HG03066 (cell line): ENCODE data around the gene VPS13A.
"Not testable (repeated sequence)": the region's sequence is repeated elsewhere in the genome, so short reads cannot be mapped to it uniquely, and the experiment has no call there.

Experiments used
- ATAC-seq: cut with Tn5 transposase; IDR thresholded peaks from one replicate; pipeline ENCODE4 v1.9.1; 2021; ENCODE audit warnings: low read depth; ENCODE audit not compliant: unreplicated experiment

Gene VPS13A

GRCh38 chr9:77291714-77292113 is 114.4 kb downstream of the VPS13A start:
- no peak for ATAC-seq

DNA sequence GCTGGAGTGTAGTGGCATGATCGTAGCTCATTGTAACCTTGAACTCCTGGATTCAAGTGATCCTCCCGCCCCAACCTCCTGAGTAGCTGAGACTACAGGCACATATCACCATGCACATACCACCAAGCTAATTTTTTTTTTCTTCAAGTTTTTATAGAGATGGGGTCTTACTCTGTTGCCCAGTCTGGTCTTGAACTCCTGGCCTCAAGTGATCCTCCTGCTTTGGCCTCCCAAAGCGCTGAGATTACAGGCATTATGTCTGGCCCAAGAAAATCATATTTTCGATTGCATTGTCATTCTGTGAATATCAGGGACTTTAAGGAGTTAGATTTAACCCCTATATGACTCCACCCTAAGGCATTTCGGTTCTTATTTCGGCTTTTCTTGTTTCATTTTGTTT is 116.6 kb downstream of the VPS13A start:
- ATAC-seq, result no peak

DNA sequence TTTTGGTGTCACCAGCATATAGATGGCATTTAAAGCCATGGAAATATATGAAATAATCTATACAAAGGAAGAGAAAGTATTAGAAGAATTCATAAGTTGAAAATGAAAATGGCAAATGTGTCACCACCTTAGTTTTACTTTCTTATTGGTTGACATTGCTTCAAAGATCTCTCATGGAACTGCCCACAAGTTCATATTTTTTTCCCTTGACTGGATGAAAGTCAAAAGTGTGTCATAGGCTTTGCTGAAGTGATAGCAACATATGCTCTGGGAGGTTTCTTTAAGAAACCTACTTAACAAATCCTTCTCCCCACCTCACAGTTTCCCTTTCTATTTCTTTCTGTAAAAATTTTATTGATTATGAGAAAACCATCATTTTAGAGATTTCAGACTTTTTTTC is 127.2 kb downstream of the VPS13A start:
- no peak for ATAC-seq

GRCh38 chr9:77305622-77306400 is 128.5 kb downstream of the VPS13A start:
- no peak for ATAC-seq

- no peak for ATAC-seq
These were observed 129.8 kb downstream of the VPS13A start for GRCh38 chr9:77307166-77307565.

GRCh38 chr9:77316058-77316457 is 138.7 kb downstream of the VPS13A start:
- no peak for ATAC-seq

DNA sequence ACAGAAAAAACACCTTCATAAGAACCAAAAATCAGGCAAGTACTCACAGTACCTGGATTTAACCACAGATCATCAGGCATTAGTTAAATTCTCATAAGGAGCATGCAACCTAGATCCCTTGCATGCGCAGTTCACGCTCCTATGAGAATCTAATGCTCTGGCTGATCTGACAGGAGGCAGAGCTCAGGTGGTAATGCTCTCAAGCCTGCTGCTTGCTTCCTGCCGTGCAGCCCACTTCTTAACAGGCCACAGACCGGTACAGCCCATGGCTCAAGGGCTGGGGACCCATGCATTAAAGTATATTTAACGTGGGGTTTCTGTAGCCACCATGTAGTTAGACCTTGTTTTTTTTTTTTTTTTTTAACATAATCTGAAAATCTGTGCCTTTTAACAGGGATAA is 147.7 kb downstream of the VPS13A start:
- no peak for ATAC-seq

GRCh38 chr9:77328102-77328501 is 150.8 kb downstream of the VPS13A start:
- no peak for ATAC-seq

DNA sequence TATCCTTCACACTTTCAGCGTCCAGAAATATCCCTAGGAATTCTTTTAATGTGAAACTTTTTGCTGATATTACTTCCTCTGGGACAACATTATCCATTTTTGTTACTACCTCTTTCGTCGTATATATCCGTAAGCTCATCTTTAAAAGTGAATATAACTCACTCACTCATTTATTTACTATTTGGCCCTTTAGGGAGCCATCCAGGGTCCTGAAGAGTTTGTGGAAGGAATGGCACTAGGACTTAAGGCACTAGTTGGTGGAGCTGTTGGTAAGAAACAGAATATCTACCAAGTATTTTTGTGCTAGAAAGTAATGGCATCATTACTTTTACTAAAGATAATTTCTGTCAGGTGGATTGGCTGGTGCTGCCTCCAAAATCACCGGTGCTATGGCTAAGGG is 192.7 kb downstream of the VPS13A start:
- ATAC-seq, result no peak

- no peak for ATAC-seq
These were observed 196.9 kb downstream of the VPS13A start for GRCh38 chr9:77374266-77374665.

- no peak for ATAC-seq
These were observed 198.7 kb downstream of the VPS13A start for GRCh38 chr9:77375956-77376532.

DNA sequence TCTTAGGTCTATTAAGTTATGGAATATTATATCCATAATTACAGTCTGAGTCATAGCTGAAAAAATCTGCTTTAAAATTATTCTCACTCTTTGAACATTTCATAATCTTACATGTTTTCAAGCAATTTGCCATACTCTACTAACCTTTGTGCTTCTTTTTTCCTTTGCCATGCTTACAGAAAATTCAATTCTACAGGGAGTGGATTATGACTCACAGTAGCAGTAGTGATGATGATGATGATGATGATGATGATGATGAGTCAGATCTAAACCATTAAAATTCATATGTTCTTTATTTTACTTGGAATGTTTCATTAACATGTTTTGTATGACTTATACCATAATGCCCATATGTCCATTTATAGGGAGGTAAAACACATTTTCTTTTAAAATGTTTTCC is 207.1 kb downstream of the VPS13A start:
- no peak for ATAC-seq

DNA sequence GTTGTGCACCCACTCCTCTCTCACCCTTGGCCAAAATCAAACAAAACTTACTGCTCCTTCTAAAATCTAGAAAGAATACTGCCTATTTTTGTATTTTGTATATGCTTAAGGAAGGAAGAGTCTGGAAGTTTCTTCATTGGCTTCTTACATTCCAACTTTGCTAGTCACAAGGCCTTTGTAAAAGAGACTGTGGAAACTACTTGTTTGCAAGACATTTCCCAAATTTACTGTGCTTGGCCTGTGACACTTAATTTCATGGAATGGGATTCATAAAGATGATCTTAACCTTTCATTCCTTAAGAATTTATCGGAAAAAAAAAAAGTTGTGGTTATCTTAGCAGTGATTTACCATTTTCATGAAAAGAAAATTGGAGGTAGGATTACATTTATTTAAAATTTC is 208.9 kb downstream of the VPS13A start:
- no peak for ATAC-seq

DNA sequence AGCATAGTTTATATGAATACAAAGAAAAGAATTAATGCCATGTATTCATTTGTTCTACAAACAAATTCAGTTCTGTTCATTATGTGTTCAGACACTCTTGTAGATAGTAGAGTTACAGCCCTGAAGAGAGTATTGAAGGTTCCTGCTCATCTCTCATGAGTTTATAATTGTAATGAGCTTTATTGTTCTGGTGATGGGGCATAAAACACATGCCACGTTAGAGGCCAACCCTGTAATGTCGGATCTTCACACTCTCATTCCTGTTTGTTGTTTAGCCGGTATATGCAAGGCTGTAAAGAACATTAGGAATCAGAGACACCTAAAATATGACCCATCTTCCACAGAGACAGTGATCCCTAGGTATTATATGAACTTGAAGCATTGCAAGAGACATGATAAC is 214.5 kb downstream of the VPS13A start:
- ATAC-seq, result no peak

DNA sequence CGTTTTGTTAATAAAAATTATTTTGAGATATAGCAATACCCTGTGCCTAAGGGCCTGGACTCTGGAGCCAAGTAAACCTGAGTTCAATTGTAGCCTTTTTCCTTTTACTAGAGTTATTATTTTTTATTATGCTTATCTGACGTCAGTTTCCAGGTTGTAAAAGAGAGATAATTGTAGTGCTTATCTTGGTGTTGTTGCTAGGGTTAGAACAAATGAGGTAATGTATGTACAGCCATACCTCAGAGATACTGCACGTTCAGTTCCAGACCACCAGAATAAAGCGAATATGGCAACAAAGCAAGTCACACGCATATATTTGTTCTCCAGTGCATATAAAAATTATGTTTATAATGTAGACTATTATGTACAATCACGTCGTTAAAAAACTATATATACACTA is 215.0 kb downstream of the VPS13A start:
- ATAC-seq, result no peak

DNA sequence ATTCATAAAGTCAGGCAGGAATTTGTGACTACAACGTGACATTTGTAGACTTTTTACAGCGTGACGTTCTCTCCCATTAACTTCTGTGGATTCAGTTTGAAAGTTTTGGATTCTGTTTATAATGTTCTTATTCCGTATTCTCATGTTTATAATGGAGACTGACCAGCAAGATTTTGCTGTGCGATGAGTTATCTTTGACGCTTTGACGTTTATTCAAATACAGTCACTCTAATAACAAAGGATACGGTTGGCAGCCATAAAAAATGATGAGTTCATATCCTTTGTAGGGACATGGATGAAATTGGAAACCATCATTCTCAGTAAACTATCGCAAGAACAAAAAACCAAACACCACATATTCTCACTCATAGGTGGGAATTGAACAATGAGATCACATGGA is 221.2 kb downstream of the VPS13A start:
- not testable (repeated sequence) for ATAC-seq

- ATAC-seq, result no peak
These were observed 222.6 kb downstream of the VPS13A start for GRCh38 chr9:77399964-77400363.

- ATAC-seq, result no peak
These were observed 225.0 kb downstream of the VPS13A start for GRCh38 chr9:77402286-77402685.

- no peak for ATAC-seq
These were observed 225.9 kb downstream of the VPS13A start for GRCh38 chr9:77403239-77403638.

DNA sequence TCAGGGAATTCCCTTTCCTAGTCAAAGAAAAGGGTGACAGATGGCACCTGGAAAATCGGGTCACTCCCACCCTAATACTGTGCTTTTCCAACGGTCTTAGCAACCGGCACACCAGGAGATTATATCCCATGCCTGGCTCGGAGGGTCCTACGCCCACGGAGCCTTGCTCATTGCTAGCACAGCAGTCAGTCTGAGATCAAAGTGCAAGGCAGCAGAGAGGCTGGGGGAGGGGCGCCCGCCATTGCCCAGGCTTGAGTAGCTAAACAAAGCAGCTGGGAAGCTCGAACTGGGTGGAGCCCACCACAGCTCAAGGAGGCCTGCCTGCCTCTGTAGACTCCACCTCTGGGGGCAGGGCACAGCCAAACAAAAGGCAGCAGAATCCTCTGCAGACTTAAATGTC is 231.2 kb downstream of the VPS13A start:
- ATAC-seq, result not testable (repeated sequence)

DNA sequence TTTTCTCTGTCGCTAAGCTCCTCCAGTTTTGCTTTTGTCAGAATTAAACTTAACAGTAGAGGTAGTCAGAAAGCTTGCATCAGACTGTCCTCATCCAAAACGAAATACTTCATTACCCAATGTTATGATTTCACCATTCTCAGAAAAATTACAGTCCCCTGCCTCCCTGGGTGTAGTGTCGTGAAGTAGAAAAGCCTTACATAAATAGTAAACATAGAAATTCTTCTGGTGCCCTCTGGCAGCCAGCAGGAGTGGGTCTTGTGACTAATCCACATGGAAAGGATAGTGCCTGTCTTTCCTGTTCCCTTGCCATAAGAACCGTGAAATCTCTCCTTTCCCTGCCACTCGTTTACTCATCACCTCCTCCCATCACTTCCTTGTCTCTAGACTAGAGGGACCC is 240.2 kb downstream of the VPS13A start:
- no peak for ATAC-seq

GRCh38 chr9:77418226-77418625 is 240.9 kb downstream of the VPS13A start:
- ATAC-seq, result no peak
